WTC11 (cell line): ENCODE measurements around the gene BBLN. TPM values are rescaled to one million over a fixed set of nuclear protein-coding genes. Genes with fewer than 3 reads are reported as not detected.

Source experiments
- ATAC-seq: fragments of 200-7000 bp; cut with Tn5 transposase; 2 replicates; pipeline ENCODE4 v1.10.0; 2021; ENCODE audit warnings: mild to moderate bottlenecking, moderate library complexity
- CTCF ChIA-PET: fragments of 300-600 bp; sonication (Branson Sonifier 250); formaldehyde crosslinking; loops from one replicate; lab custom pipeline; 2021; ENCODE audit warnings: antibody characterized with exemption; lab: Charles Lee
- POLR2A ChIA-PET: fragments of 350-600 bp; sonication (Branson Sonifier 250); formaldehyde crosslinking; loops from one replicate; lab custom pipeline; 2021; ENCODE audit warnings: antibody characterized with exemption; lab: Charles Lee
- DNase-seq: peaks from one replicate; pipeline ENCODE4 v3.0.0; 2021; ENCODE audit warnings: low spot score
- H3K27ac Mint-ChIP-seq: 2 replicates; pipeline ENCODE4 v1.8.0; 2021; ENCODE audit warnings: mixed read lengths
- H3K27me3 Mint-ChIP-seq: 2 replicates; pipeline ENCODE4 v1.8.0; 2021; ENCODE audit warnings: low read depth, mild to moderate bottlenecking, moderate library complexity, mixed read lengths
- H3K36me3 Mint-ChIP-seq: 2 replicates; pipeline ENCODE4 v1.8.0; 2021; ENCODE audit warnings: mixed read lengths
- H3K4me1 Mint-ChIP-seq: 2 replicates; pipeline ENCODE4 v1.8.0; 2022; ENCODE audit warnings: mixed read lengths
- H3K4me3 Mint-ChIP-seq: 2 replicates; pipeline ENCODE4 v1.8.0; 2021; ENCODE audit warnings: mild to moderate bottlenecking, moderate library complexity, mixed read lengths
- H3K9me3 Mint-ChIP-seq: 2 replicates; pipeline ENCODE4 v1.8.0; 2021; ENCODE audit warnings: mixed read lengths
- ATF1 ChIP-seq: sonication (generic); formaldehyde crosslinking; IDR thresholded peaks from 2 replicates; pipeline ENCODE4 v1.8.1; 2023; ENCODE audit warnings: mild to moderate bottlenecking, moderate library complexity, missing genetic modification reagents
- ELF4 ChIP-seq: sonication (generic); formaldehyde crosslinking; IDR thresholded peaks from 2 replicates; pipeline ENCODE4 v1.8.1; 2022; ENCODE audit warnings: low read depth, mild to moderate bottlenecking, moderate library complexity, missing genetic modification reagents
- ERG ChIP-seq: fragments of 250-450 bp; sonication (Bioruptor Pico); IDR thresholded peaks from 2 replicates; pipeline ENCODE4 v1.8.0; 2021; ENCODE audit warnings: mild to moderate bottlenecking
- ETV6 ChIP-seq: sonication (generic); formaldehyde crosslinking; IDR thresholded peaks from 2 replicates; pipeline ENCODE4 v1.8.1; 2022; ENCODE audit warnings: mild to moderate bottlenecking, missing genetic modification reagents
- GTF2I ChIP-seq: fragments of 250-450 bp; sonication (Bioruptor Pico); conservative IDR thresholded peaks from 2 replicates; pipeline ENCODE4 v1.4.0; 2021; ENCODE audit warnings: mild to moderate bottlenecking
- IRF1 ChIP-seq: sonication (generic); formaldehyde crosslinking; IDR thresholded peaks from 2 replicates; pipeline ENCODE4 v1.8.0; 2023; ENCODE audit warnings: missing genetic modification reagents
- JAZF1 ChIP-seq: fragments of 250-450 bp; sonication (Bioruptor Pico); IDR thresholded peaks from 2 replicates; pipeline ENCODE4 v1.9.0; 2021; ENCODE audit warnings: moderate library complexity, mild to moderate bottlenecking, inconsistent platforms
- MAX ChIP-seq: sonication (generic); formaldehyde crosslinking; IDR thresholded peaks from 2 replicates; pipeline ENCODE4 v1.8.0; 2022; ENCODE audit warnings: mild to moderate bottlenecking, missing genetic modification reagents
- NR2C2 ChIP-seq: sonication (generic); formaldehyde crosslinking; IDR thresholded peaks from 2 replicates; pipeline ENCODE4 v1.8.0; 2022; ENCODE audit warnings: mild to moderate bottlenecking, missing genetic modification reagents
- OVOL2 ChIP-seq: fragments of 250-450 bp; sonication (Bioruptor Pico); IDR thresholded peaks from 2 replicates; pipeline ENCODE4 v1.9.0; 2021; ENCODE audit warnings: mild to moderate bottlenecking, borderline replicate concordance
- PRDM15 ChIP-seq: sonication (generic); formaldehyde crosslinking; IDR thresholded peaks from 2 replicates; pipeline ENCODE4 v1.8.0; 2022; ENCODE audit warnings: missing genetic modification reagents
- RORB ChIP-seq: fragments of 250-450 bp; sonication (Bioruptor Pico); IDR thresholded peaks from 2 replicates; pipeline ENCODE4 v1.9.0; 2021; ENCODE audit warnings: mild to moderate bottlenecking
- SMAD4 ChIP-seq: sonication (generic); formaldehyde crosslinking; IDR thresholded peaks from 2 replicates; pipeline ENCODE4 v1.8.0; 2022; ENCODE audit warnings: mild to moderate bottlenecking, missing genetic modification reagents
- TEAD1 ChIP-seq: sonication (generic); formaldehyde crosslinking; IDR thresholded peaks from 2 replicates; pipeline ENCODE4 v1.8.0; 2022; ENCODE audit warnings: mild to moderate bottlenecking, missing genetic modification reagents
- ZNF232 ChIP-seq: sonication (generic); formaldehyde crosslinking; IDR thresholded peaks from 2 replicates; pipeline ENCODE4 v1.8.0; 2022; ENCODE audit warnings: mild to moderate bottlenecking, missing genetic modification reagents
- ZNF317 ChIP-seq: sonication (generic); formaldehyde crosslinking; IDR thresholded peaks from 2 replicates; pipeline ENCODE4 v1.8.1; 2023; ENCODE audit warnings: low read depth, mild to moderate bottlenecking, moderate library complexity, missing genetic modification reagents, borderline replicate concordance
- ZNF396 ChIP-seq: fragments of 250-450 bp; sonication (Bioruptor Pico); IDR thresholded peaks from 2 replicates; pipeline ENCODE4 v1.8.0; 2021; ENCODE audit warnings: mild to moderate bottlenecking, moderate library complexity, borderline replicate concordance
- ZNF671 ChIP-seq: fragments of 250-450 bp; sonication (Bioruptor Pico); IDR thresholded peaks from 2 replicates; pipeline ENCODE4 v1.8.0; 2021; ENCODE audit warnings: mild to moderate bottlenecking
- total RNA-seq: library from RNA; stranded (reverse); gene quantifications from 3 replicates; pipeline ENCODE4 v1.2.3, GENCODE V29; 2021
- TF ChIP-seq, protein P1 (sequence below): fragments of 250-450 bp; sonication (Bioruptor Pico); conservative IDR thresholded peaks from 2 replicates; pipeline ENCODE4 v1.9.0; 2021; ENCODE audit warnings: mild to moderate bottlenecking
- TF ChIP-seq, protein P2 (sequence below): fragments of 250-450 bp; sonication (Bioruptor Pico); IDR thresholded peaks from 2 replicates; pipeline ENCODE4 v2.1.2; 2022; ENCODE audit warnings: mild to moderate bottlenecking, moderate library complexity
- TF ChIP-seq, protein P3 (sequence below): fragments of 250-450 bp; sonication (Bioruptor Pico); IDR thresholded peaks from 2 replicates; pipeline ENCODE4 v1.9.0; 2021; ENCODE audit warnings: mild to moderate bottlenecking, borderline replicate concordance

The BBLN gene
- total RNA-seq, 1 experiment from 2014 or later, result 77.1 TPM

- peak; percentile 7; the same call in 1 of the 2 replicates for TF ChIP-seq IRF1 (CRISPR knock-in tag)
- TF ChIP-seq ZNF671, result no peak
- TF ChIP-seq ATF1 (CRISPR knock-in tag), result no peak
- 0 out of 2 replicates have a peak, but pooled peaks have one; percentile 29 for TF ChIP-seq SMAD4 (CRISPR knock-in tag)
- TF ChIP-seq ZNF317 (CRISPR knock-in tag), result no peak
- peak; percentile 47; the same call in 1 of the 2 replicates for TF ChIP-seq ZNF232 (CRISPR knock-in tag)
- no peak for TF ChIP-seq GTF2I
- no peak for TF ChIP-seq ZNF396
- TF ChIP-seq JAZF1, result no peak
- no peak for TF ChIP-seq ETV6
- TF ChIP-seq, protein P1, sequence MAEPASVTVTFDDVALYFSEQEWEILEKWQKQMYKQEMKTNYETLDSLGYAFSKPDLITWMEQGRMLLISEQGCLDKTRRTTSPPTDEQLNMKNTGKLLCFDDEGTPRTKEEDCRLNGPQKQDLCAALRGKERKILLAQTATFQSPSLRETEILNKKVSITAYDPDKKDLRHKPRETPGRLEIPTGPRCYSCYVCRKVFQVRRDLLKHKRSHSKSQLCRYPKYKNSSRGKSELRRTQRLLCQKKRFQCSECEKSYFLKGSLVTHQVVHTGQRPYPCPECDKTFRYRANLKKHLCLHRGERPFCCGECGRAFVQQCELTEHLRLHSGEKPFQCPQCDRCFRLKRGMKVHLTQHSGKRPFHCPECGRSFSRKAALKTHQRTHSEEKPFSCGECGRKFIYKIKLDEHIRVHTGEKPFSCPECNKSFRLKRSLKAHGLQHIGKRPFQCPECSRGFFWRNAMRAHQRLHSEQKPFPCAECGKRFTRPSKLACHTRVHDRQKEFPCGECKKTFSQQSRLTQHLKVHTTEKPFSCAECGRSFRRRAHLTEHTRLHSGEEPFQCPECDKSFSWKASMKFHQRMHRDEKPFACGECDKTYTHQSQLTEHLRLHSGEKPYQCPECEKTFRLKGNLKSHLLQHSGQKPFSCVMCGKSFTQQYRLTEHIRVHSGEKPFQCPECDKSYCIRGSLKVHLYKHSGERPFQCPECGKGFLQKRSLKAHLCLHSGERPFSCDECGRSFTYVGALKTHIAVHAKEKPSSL (CRISPR knock-in tag), result no peak
- no peak for TF ChIP-seq TEAD1 (CRISPR knock-in tag)
- TF ChIP-seq RORB, result no peak
Measured at GRCh38 chr9:128127568-128127989, 32.5 kb upstream of the BBLN start, which contains the start of gene PTGES2 (continued).

DNA sequence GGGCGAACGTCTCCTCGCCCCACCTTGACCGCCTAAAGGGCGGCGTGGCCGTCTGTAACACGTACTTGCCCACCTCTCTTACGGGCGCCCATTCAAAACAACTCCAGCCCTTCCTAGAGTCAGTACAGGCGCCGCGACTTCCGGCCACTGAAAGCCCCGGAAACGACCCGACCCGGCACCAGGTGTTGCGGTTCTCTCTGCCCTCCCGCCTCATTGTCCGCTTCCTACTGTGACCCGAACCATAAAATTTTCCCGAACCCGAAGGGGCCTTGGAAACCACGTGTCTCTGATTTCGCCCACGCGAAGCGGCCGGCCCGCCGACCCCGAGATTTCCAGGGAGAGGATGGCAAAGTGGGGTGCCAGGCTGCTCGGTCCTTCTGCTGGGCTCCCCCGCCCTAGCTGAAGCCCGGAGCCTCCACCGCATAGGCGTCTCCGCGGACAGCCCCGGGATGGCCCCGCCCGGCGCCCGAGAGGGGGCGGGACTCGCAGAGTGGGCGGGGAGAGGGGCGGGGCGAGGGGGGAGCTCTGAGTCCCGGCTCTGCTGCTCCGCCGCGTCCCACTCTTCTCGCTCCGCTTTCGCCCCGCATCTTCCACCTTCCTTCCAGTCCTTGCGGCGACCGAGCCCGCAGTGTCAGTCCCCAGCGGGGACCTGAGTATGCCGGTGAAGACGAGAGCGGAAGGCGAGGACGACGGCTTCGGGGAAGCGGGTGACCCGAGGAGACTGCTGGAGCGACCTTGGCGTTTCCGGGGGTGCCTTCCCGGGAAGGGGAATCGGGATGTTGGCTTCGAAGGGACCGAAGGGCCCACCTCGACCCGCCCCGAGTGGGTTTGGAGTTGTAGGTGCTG is 31.9 kb upstream of the BBLN start:
- ChIA-PET CTCF (interaction anchor here (0.5 to 3.0 kb wide), 21 partner anchors 9 to 234 kb away, joined by 3 to 53 read pairs (median 3); partner anchors contain the start of genes BBLN and CIZ1), POLR2A (interaction anchor here (0.8 to 0.9 kb wide), 2 partner anchors 31 to 71 kb away, joined by 3 to 4 read pairs; partner anchors contain the start of gene BBLN)
- DNase-seq, result peak; percentile 80
- peak; percentile 80 for ATAC-seq
- Mint-ChIP-seq H3K36me3 (peaks cover 14% of the 10 kb centered on the region), H3K4me1 (peaks cover 17% of the 10 kb centered on the region), H3K27ac (peak overlapping the region; percentile 97), H3K4me3 (peak overlapping the region; percentile 94), H3K9me3 (peaks cover 9% of the 10 kb centered on the region), H3K27me3 (peaks cover 19% of the 10 kb centered on the region)
- no peak for TF ChIP-seq ERG (CRISPR knock-in tag)
- no peak for TF ChIP-seq OVOL2 (CRISPR knock-in tag)
- peak; percentile 72 for TF ChIP-seq MAX (CRISPR knock-in tag)
- TF ChIP-seq NR2C2 (CRISPR knock-in tag), result no peak
- 0 out of 2 replicates have a peak, but pooled peaks have one; percentile 46 for TF ChIP-seq PRDM15 (CRISPR knock-in tag)
- TF ChIP-seq JAZF1, result no peak
- TF ChIP-seq, protein P2, sequence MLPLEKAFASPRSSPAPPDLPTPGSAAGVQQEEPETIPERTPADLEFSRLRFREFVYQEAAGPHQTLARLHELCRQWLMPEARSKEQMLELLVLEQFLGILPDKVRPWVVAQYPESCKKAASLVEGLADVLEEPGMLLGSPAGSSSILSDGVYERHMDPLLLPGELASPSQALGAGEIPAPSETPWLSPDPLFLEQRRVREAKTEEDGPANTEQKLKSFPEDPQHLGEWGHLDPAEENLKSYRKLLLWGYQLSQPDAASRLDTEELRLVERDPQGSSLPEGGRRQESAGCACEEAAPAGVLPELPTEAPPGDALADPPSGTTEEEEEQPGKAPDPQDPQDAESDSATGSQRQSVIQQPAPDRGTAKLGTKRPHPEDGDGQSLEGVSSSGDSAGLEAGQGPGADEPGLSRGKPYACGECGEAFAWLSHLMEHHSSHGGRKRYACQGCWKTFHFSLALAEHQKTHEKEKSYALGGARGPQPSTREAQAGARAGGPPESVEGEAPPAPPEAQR, result no peak
- TF ChIP-seq ZNF671, result no peak
- no peak for TF ChIP-seq ELF4 (CRISPR knock-in tag)
- 0 out of 2 replicates have a peak, but pooled peaks have one; percentile 28 for TF ChIP-seq ETV6
- TF ChIP-seq, protein P3, sequence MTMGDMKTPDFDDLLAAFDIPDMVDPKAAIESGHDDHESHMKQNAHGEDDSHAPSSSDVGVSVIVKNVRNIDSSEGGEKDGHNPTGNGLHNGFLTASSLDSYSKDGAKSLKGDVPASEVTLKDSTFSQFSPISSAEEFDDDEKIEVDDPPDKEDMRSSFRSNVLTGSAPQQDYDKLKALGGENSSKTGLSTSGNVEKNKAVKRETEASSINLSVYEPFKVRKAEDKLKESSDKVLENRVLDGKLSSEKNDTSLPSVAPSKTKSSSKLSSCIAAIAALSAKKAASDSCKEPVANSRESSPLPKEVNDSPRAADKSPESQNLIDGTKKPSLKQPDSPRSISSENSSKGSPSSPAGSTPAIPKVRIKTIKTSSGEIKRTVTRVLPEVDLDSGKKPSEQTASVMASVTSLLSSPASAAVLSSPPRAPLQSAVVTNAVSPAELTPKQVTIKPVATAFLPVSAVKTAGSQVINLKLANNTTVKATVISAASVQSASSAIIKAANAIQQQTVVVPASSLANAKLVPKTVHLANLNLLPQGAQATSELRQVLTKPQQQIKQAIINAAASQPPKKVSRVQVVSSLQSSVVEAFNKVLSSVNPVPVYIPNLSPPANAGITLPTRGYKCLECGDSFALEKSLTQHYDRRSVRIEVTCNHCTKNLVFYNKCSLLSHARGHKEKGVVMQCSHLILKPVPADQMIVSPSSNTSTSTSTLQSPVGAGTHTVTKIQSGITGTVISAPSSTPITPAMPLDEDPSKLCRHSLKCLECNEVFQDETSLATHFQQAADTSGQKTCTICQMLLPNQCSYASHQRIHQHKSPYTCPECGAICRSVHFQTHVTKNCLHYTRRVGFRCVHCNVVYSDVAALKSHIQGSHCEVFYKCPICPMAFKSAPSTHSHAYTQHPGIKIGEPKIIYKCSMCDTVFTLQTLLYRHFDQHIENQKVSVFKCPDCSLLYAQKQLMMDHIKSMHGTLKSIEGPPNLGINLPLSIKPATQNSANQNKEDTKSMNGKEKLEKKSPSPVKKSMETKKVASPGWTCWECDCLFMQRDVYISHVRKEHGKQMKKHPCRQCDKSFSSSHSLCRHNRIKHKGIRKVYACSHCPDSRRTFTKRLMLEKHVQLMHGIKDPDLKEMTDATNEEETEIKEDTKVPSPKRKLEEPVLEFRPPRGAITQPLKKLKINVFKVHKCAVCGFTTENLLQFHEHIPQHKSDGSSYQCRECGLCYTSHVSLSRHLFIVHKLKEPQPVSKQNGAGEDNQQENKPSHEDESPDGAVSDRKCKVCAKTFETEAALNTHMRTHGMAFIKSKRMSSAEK (CRISPR knock-in tag), result no peak
